Measurements from ENCODE around the gene GRK5. TPM values are rescaled to one million over a fixed set of nuclear protein-coding genes. Genes with fewer than 3 reads are reported as not detected.

The GRK5 gene
- total and polyA plus RNA-seq, 7 donors: 7.9 to 32.4 (median 19.8) TPM

DNA sequence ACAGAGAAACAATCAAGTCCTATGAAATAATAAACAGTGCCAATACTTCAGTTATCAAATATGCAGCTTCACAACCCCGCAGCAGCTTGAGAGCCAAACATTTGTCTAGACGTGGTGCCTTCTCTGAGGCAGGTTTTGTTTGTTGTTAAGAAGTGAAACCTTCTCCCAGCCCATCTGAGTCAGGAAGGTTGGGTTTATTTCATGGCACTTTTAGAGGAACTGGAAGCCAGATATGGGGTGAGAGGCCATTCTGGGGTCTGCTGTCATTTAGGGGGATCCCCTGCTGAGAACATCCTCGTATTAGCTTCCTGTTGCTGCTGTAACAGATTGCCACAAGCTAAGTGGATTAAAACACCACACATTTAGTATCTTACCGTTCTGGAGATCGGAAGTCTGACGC, 113.6 kb downstream of the GRK5 start:
- H3K9me3 ChIP-seq: no peaks in the 10 kb centered on the region
- H3K27me3 ChIP-seq: no peaks in the 10 kb centered on the region
- H3K36me3 ChIP-seq: no peaks in the 10 kb centered on the region
- 70 to 78% methylated on average over 6 of the region's 6 CpGs for WGBS, 2 donors
- no peak for DNase-seq
- no peak for TF ChIP-seq POLR2A (IDR thresholded peaks at IDR 0.05)
- TF ChIP-seq, protein P1, sequence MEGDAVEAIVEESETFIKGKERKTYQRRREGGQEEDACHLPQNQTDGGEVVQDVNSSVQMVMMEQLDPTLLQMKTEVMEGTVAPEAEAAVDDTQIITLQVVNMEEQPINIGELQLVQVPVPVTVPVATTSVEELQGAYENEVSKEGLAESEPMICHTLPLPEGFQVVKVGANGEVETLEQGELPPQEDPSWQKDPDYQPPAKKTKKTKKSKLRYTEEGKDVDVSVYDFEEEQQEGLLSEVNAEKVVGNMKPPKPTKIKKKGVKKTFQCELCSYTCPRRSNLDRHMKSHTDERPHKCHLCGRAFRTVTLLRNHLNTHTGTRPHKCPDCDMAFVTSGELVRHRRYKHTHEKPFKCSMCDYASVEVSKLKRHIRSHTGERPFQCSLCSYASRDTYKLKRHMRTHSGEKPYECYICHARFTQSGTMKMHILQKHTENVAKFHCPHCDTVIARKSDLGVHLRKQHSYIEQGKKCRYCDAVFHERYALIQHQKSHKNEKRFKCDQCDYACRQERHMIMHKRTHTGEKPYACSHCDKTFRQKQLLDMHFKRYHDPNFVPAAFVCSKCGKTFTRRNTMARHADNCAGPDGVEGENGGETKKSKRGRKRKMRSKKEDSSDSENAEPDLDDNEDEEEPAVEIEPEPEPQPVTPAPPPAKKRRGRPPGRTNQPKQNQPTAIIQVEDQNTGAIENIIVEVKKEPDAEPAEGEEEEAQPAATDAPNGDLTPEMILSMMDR (IDR thresholded peaks at IDR 0.05): no peak
- no peak for TF ChIP-seq POLR2AphosphoS5 (IDR thresholded peaks at IDR 0.05)
- no peak for TF ChIP-seq EP300 (IDR thresholded peaks at IDR 0.05)
- intact Hi-C loops (cut with DNase I): no loop called here
- H3K27ac ChIP-seq: no peak overlapping the region
- peaks cover 0 to 40% (median 31%) of the 10 kb centered on the region in 4 donors for H3K4me1 ChIP-seq
- no peak overlapping the region for H3K4me3 ChIP-seq

DNA sequence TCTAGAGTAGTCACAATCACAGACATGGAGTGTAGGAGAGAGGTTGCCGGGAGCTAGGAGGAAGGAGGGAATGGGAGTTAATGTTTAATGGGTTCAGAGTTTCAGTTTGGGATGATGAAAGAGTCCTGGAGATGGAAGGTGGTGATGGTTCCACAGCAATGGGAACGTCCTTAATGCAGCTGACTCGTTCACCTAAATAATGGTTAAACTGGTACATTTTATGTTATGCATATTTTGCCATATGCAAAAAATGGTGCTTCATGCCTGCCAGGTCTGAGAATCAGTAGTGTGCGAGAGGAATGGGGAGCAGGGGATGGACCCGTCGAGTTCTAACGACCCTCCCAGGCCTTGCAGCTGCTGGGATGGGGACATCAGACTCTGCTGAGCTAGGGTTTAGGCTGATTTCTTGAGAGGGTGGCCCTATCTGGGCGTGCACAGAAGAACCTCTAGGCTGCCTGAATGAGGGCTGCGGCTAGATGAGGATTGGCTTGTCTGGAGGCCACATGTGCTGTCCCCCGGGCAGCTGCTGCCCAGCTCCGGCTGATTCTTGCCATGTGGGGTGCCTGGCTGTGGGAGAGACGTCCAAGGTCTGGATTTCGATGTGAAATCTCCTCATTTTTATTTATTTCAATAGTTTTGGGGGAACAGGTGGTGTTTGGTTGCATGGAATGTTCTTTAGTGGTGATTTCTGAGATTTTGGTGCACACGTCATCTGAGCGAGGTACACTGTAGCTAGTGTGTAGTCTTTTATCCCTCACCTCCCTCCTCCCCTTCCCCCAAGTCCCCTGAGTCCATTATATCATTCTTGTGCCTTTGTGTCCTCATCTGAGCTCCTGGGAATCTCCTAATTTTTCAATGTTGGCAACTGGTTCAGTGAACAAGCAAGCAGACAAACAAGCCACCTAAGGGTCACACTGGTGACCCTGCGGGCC, 116.0 kb downstream of the GRK5 start:
- no peak for DNase-seq
- 63 to 88% methylated on average over 16 of the region's 16 CpGs for WGBS, 2 donors
- H3K36me3 ChIP-seq: no peaks in the 10 kb centered on the region
- no peaks in the 10 kb centered on the region for H3K9me3 ChIP-seq
- H3K4me3 ChIP-seq: no peak overlapping the region
- H3K4me1 ChIP-seq: peaks cover 0 to 16% (median 8%) of the 10 kb centered on the region in 4 donors
- no peak for TF ChIP-seq POLR2AphosphoS5 (IDR thresholded peaks at IDR 0.05)
- TF ChIP-seq EP300 (IDR thresholded peaks at IDR 0.05): no peak
- H3K27me3 ChIP-seq: no peaks in the 10 kb centered on the region
- no peak overlapping the region for H3K27ac ChIP-seq
- intact Hi-C loops (cut with DNase I): no loop called here

DNA sequence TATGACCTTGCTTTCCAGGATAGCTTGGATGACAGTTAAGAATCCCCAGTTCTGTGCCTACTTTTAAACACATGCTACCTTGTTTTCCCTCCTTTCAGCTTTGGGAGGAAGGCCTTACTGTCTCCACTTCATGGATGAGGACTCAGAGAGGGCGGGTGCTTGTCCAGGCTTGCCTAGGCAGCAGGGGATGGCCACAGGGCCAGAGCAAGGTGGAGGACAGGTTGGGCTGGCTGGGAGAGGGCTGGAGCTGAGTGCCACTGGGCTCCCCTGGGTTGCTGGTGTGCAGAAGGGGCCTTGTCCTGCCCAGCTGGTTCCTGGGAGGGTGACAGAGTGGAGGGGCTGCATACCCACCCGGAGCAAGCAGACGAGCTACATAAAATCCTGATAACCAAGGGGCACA, 117.8 kb downstream of the GRK5 start:
- intact Hi-C loops (cut with DNase I): no loop called here
- Histone ChIP-seq H3K4me3 (no peak overlapping the region), H3K27me3 (no peaks in the 10 kb centered on the region), H3K9me3 (no peaks in the 10 kb centered on the region), H3K4me1 (peaks cover 0 to 6% (median 0%) of the 10 kb centered on the region in 4 donors), H3K27ac (no peak overlapping the region), H3K36me3 (no peaks in the 10 kb centered on the region)
- DNase-seq: no peak
- TF ChIP-seq POLR2AphosphoS5 (IDR thresholded peaks at IDR 0.05) (no peak), EP300 (IDR thresholded peaks at IDR 0.05) (no peak), POLR2A (IDR thresholded peaks at IDR 0.05) (no peak)
- TF ChIP-seq, protein P1 (IDR thresholded peaks at IDR 0.05): no peak
- WGBS, 2 donors: 94 to 95% methylated on average over 3 of the region's 3 CpGs

DNA sequence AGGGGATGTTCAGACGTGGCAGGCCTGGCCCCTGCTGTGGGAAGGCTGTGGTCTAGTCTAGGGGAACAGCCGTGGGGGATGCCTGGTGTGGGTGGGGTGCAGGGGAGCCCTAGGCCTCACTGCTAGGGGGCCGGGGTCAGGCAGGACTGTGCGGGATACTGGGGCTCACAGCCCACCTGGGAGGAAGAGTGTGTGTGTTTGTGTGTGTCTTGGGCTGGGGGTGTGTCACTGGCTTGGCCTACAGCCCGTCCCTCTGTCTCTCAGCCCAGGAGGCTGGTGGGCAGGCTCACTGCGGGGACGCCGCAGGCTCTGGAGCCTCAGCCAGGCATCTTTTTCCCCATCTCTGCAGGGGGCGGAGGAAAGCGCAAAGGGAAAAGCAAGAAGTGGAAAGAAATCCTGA, 118.8 kb downstream of the GRK5 start:
- no peaks in the 10 kb centered on the region for H3K27me3 ChIP-seq
- 89 to 91% methylated on average over 10 of the region's 10 CpGs for WGBS, 2 donors
- DNase-seq: no peak
- H3K4me3 ChIP-seq: no peak overlapping the region
- no peak for TF ChIP-seq POLR2AphosphoS5 (IDR thresholded peaks at IDR 0.05)
- no peak for TF ChIP-seq EP300 (IDR thresholded peaks at IDR 0.05)
- TF ChIP-seq, protein P1 (IDR thresholded peaks at IDR 0.05): no peak
- no peak for TF ChIP-seq POLR2A (IDR thresholded peaks at IDR 0.05)
- no peaks in the 10 kb centered on the region for H3K4me1 ChIP-seq
- intact Hi-C loops (cut with DNase I): no loop called here
- H3K9me3 ChIP-seq: no peaks in the 10 kb centered on the region
- H3K27ac ChIP-seq: no peak overlapping the region
- H3K36me3 ChIP-seq: no peaks in the 10 kb centered on the region

DNA sequence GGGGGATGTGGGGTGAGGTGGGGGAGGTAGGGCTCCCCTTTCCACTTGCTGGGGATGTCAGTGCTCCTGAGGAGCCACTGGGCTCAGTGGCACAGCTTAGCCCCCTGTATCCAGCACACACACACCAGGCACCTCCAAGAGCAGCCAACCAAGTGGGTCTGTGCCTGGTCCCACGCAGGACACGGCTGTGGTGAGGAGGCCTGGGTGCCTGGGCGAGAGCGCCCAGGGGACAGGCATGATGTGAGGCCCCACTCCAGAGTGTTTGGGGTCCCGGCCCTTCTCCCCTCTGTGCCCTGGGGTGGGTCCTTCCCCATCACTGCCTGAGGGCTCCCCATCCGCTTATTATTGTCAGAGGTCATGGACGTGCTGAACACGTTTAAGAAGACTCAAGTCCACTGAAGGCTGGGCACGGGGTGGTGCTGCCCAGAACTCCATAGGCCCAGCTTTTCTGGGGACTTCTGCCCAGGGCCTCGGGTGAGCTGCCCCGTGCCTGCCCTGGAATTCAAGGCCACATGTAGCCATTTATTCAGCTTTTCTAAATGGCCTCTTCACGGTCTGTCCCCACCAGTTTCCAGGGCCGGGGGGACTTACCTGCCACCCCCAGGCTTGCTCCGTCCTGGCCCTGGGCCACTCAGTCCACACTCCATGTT, 119.8 kb downstream of the GRK5 start:
- no peaks in the 10 kb centered on the region for H3K36me3 ChIP-seq
- H3K4me3 ChIP-seq: no peak overlapping the region
- TF ChIP-seq POLR2A (IDR thresholded peaks at IDR 0.05) (no peak), POLR2AphosphoS5 (IDR thresholded peaks at IDR 0.05) (no peak), EP300 (IDR thresholded peaks at IDR 0.05) (no peak)
- TF ChIP-seq, protein P1 (IDR thresholded peaks at IDR 0.05): no peak
- H3K9me3 ChIP-seq: no peaks in the 10 kb centered on the region
- no peak overlapping the region for H3K27ac ChIP-seq
- intact Hi-C loops (cut with DNase I): no loop called here
- no peaks in the 10 kb centered on the region for H3K27me3 ChIP-seq
- H3K4me1 ChIP-seq: no peaks in the 10 kb centered on the region
- DNase-seq: no peak
- 83 to 91% methylated on average over 14 of the region's 14 CpGs for WGBS, 2 donors

Measured in sigmoid colon (tissue), 7 donors.